NCI-H82 treated with DMSO at 0.1 percent for 48 hours (cell line): ENCODE data around the gene TSHZ2.
"Not testable (repeated sequence)": the region's sequence is repeated elsewhere in the genome, so short reads cannot be mapped to it uniquely, and the experiment has no call there.

Source experiments
- DNase-seq: peaks from one replicate; lab custom pipeline; 2025; ENCODE audit not compliant: unreplicated experiment; lab: John Stamatoyannopoulos, UW

The TSHZ2 gene

GRCh38 chr20:53438368-53438767, 466.2 kb downstream of the TSHZ2 start:
- no peak for DNase-seq

GRCh38 chr20:53439046-53439445, 466.9 kb downstream of the TSHZ2 start:
- no peak for DNase-seq

GRCh38 chr20:53439616-53440015, 467.5 kb downstream of the TSHZ2 start:
- DNase-seq, result no peak

GRCh38 chr20:53444401-53445149, 472.4 kb downstream of the TSHZ2 start:
- DNase-seq, result no peak

GRCh38 chr20:53445321-53445731, 473.2 kb downstream of the TSHZ2 start:
- no peak for DNase-seq

GRCh38 chr20:53445932-53446331, 473.8 kb downstream of the TSHZ2 start:
- no peak for DNase-seq

GRCh38 chr20:53447316-53447715, 475.2 kb downstream of the TSHZ2 start:
- no peak for DNase-seq

GRCh38 chr20:53448426-53448825, 476.3 kb downstream of the TSHZ2 start:
- no peak for DNase-seq

GRCh38 chr20:53448875-53449274, 476.7 kb downstream of the TSHZ2 start:
- no peak for DNase-seq

- no peak for DNase-seq
These were observed 480.9 kb downstream of the TSHZ2 start for GRCh38 chr20:53453076-53453475.

GRCh38 chr20:53454675-53455276, 482.6 kb downstream of the TSHZ2 start:
- DNase-seq, result no peak

GRCh38 chr20:53463101-53463972, 491.2 kb downstream of the TSHZ2 start:
- DNase-seq, result no peak

- no peak for DNase-seq
These were observed 494.1 kb downstream of the TSHZ2 start for GRCh38 chr20:53466279-53466678.

- DNase-seq, result no peak
These were observed 496.4 kb downstream of the TSHZ2 start for GRCh38 chr20:53468587-53468986.

- not testable (repeated sequence) for DNase-seq
These were observed 500.7 kb downstream of the TSHZ2 start for GRCh38 chr20:53472859-53473258.

GRCh38 chr20:53480913-53481312, 508.8 kb downstream of the TSHZ2 start:
- DNase-seq, result no peak

- DNase-seq, result no peak
These were observed 515.5 kb downstream of the TSHZ2 start for GRCh38 chr20:53487461-53488200.

GRCh38 chr20:53488775-53489272, 516.7 kb downstream of the TSHZ2 start:
- DNase-seq, result no peak

GRCh38 chr20:53489528-53489927, 517.4 kb downstream of the TSHZ2 start:
- no peak for DNase-seq

- no peak for DNase-seq
These were observed 518.5 kb downstream of the TSHZ2 start for GRCh38 chr20:53490620-53491019.

- DNase-seq, result no peak
These were observed 519.3 kb downstream of the TSHZ2 start for GRCh38 chr20:53491462-53491861.
